K562 (cell line): ENCODE data around the gene RCL1. TPM values are rescaled to one million over a fixed set of nuclear protein-coding genes. Genes with fewer than 3 reads are reported as not detected.
A peak's percentile ranks its signal among the peaks of the same experiment; 100 is the strongest.

Experiments
- ARID1B ChIP-seq: fragments of 450-650 bp; IDR thresholded peaks from 2 replicates; pipeline ENCODE4 v1.6.1; 2016; ENCODE audit warnings: antibody characterized with exemption, mild to moderate bottlenecking, inconsistent platforms
- CBX5 ChIP-seq: IDR thresholded peaks from 2 replicates; pipeline ENCODE4 v1.6.1; 2014; ENCODE audit warnings: low read depth, borderline replicate concordance
- EGR1 ChIP-seq: fragments of 450-650 bp; conservative IDR thresholded peaks from 2 replicates; pipeline ENCODE4 v1.6.1; 2017; ENCODE audit warnings: mild to moderate bottlenecking
- FUS ChIP-seq: fragments of 200-400 bp; formaldehyde crosslinking; optimal IDR thresholded peaks from 2 replicates; pipeline ENCODE3; 2017; ENCODE audit warnings: low read depth, low read length
- LEF1 ChIP-seq: fragments of 450-650 bp; IDR thresholded peaks from 2 replicates; pipeline ENCODE4 v1.6.1; 2016; ENCODE audit warnings: mild to moderate bottlenecking
- NCOA2 ChIP-seq, 2 experiments: fragments of 450-650 bp; IDR thresholded peaks; 2 replicates each; pipeline ENCODE4 v1.6.1; 2018; ENCODE audit warnings: mild to moderate bottlenecking in 2 of 2, moderate library complexity in 1 of 2; ENCODE audit not compliant: partially characterized antibody in 2 of 2
- PCBP1 ChIP-seq: fragments of 200-400 bp; formaldehyde crosslinking; IDR thresholded peaks from 2 replicates; pipeline ENCODE4 v1.6.1; 2018; ENCODE audit warnings: mild to moderate bottlenecking, low read depth, low read length; ENCODE audit not compliant: poor library complexity, severe bottlenecking
- PHF8 ChIP-seq: fragments of 200-600 bp; sonication (generic); IDR thresholded peaks from 2 replicates; pipeline ENCODE4 v1.6.1; 2012; ENCODE audit warnings: mixed run types, mild to moderate bottlenecking, inconsistent platforms, low read length, moderate library complexity, borderline replicate concordance
- RBBP5 ChIP-seq: fragments of 200-600 bp; sonication (generic); IDR thresholded peaks from 2 replicates; pipeline ENCODE4 v1.6.1; 2012; ENCODE audit warnings: borderline replicate concordance, mild to moderate bottlenecking, low read length, control low read depth, inconsistent platforms; ENCODE audit not compliant: insufficient read depth, poor library complexity, severe bottlenecking
- RNF2 ChIP-seq: sonication (generic); IDR thresholded peaks from 2 replicates; pipeline ENCODE4 v1.6.1; 2016
- SMAD4 ChIP-seq: fragments of 250-450 bp; sonication (Bioruptor Pico); conservative IDR thresholded peaks from 2 replicates; pipeline ENCODE4 v1.8.0; 2021; ENCODE audit warnings: inconsistent platforms, mild to moderate bottlenecking, moderate library complexity
- TAF1 ChIP-seq: IDR thresholded peaks from 2 replicates; pipeline ENCODE4 v1.6.1; 2011; ENCODE audit warnings: mild to moderate bottlenecking, low read length, moderate library complexity; ENCODE audit not compliant: insufficient read depth, control insufficient read depth, severe bottlenecking; ENCODE audit errors: extremely low read depth
- TAF7 ChIP-seq: fragments of 450-650 bp; IDR thresholded peaks from 2 replicates; pipeline ENCODE4 v1.6.1; 2016; ENCODE audit warnings: missing genetic modification characterization, missing compliant biosample characterization
- TGIF2 ChIP-seq: sonication (generic); formaldehyde crosslinking; IDR thresholded peaks from 2 replicates; pipeline ENCODE4 v1.8.1; 2022; ENCODE audit warnings: mild to moderate bottlenecking, missing genetic modification reagents, moderate library complexity
- TRIM28 ChIP-seq: fragments of 450-650 bp; IDR thresholded peaks from 2 replicates; pipeline ENCODE4 v1.6.1; 2017
- XRCC3 ChIP-seq: fragments of 450-650 bp; IDR thresholded peaks from 2 replicates; pipeline ENCODE4 v1.6.1; 2017; ENCODE audit warnings: mild to moderate bottlenecking, moderate library complexity
- XRCC4 ChIP-seq: IDR thresholded peaks from one replicate; pipeline ENCODE4 v1.6.1; 2011; ENCODE audit not compliant: insufficient read depth, insufficient read length; ENCODE audit errors: extremely low read depth
- ZC3H11A ChIP-seq: IDR thresholded peaks from 2 replicates; pipeline ENCODE4 v1.6.1; 2012; ENCODE audit warnings: low read depth, low read length, improper control_type of control experiment
- ZNF444 ChIP-seq: fragments of 250-450 bp; sonication (Bioruptor Pico); IDR thresholded peaks from 2 replicates; pipeline ENCODE4 v1.4.0; 2020; ENCODE audit warnings: mild to moderate bottlenecking, moderate library complexity
- ZNF518B ChIP-seq: fragments of 250-450 bp; sonication (Bioruptor Pico); IDR thresholded peaks from 2 replicates; pipeline ENCODE4 v1.5.0; 2021; ENCODE audit warnings: mild to moderate bottlenecking, moderate library complexity
- polyA plus RNA-seq, 8 experiments: library from polyadenylated mRNA; depleted of rRNA in 4 of 8; stranded (reverse) in 5 of 8; unstranded in 3 of 8; fragments of >200 nt; fragmentation: Nextera tagmentation in 2 of 8; fragmentation: Illumina TruSeq in 1 of 8; extraction: Ambion mirVana in 2 of 8; extraction: Trizol in 1 of 8; gene quantifications; 2 replicates each; pipeline versions ENCODE4 v1.2.1 to v1.2.3, GENCODE V29; 2011 to 2014; ENCODE audit warnings: inconsistent platforms in 1 of 8, missing spikeins in 1 of 8
- total RNA-seq, 7 experiments: library from RNA; depleted of rRNA in 6 of 7; stranded (reverse); fragments of >200 nt in 6 of 7; fragmentation: Illumina TruSeq in 2 of 7; extraction: Trizol in 2 of 7; gene quantifications; 2 replicates each; pipeline versions ENCODE4 v1.2.1 to v1.2.3, GENCODE V29; 2011 to 2021; ENCODE audit warnings: low replicate concordance in 1 of 7
- TF ChIP-seq, protein P1 (sequence below): sonication (generic); formaldehyde crosslinking; IDR thresholded peaks from 2 replicates; pipeline ENCODE4 v1.8.1; 2023; ENCODE audit warnings: mild to moderate bottlenecking, missing genetic modification reagents, moderate library complexity
- TF ChIP-seq, protein P2 (sequence below): fragments of 250-450 bp; sonication (Bioruptor Pico); IDR thresholded peaks from 2 replicates; pipeline ENCODE4 v1.8.0; 2022; ENCODE audit warnings: inconsistent platforms
- TF ChIP-seq, protein P3 (sequence below): fragments of 250-450 bp; sonication (Bioruptor Pico); IDR thresholded peaks from 2 replicates; pipeline ENCODE4 v1.9.0; 2021; ENCODE audit warnings: mild to moderate bottlenecking

RCL1 gene
- total and polyA plus RNA-seq, 9 of the 15 experiments (the other 6 are each of a cell fraction or from before 2014, with no cell fraction given), result 24.0 to 67.7 (median 38.6) TPM

- TF ChIP-seq ZNF518B (no peak), NCOA2 (IDR thresholded peaks at IDR 0.05; ENCODE audit: partially characterized antibody in 2 of 2) (peak; percentile 87 to 88), TGIF2 (CRISPR knock-in tag) (no peak), TAF1 (no peak), EGR1 (peak; percentile 57), PCBP1 (no peak), LEF1 (peak; percentile 81), CBX5 (no peak), XRCC3 (no peak), SMAD4 (CRISPR knock-in tag) (peak; percentile 83; the same call in 1 of the 2 replicates), TAF7 (tag) (no peak), PHF8 (no peak), XRCC4 (no peak), RBBP5 (no peak), RNF2 (peak; percentile 90; the same call in 1 of the 2 replicates), ARID1B (peak; percentile 99), ZC3H11A (no peak), TRIM28 (peak; percentile 54; the same call in 1 of the 2 replicates), ZNF444 (CRISPR knock-in tag) (no peak), FUS (no peak)
- TF ChIP-seq, protein P1, sequence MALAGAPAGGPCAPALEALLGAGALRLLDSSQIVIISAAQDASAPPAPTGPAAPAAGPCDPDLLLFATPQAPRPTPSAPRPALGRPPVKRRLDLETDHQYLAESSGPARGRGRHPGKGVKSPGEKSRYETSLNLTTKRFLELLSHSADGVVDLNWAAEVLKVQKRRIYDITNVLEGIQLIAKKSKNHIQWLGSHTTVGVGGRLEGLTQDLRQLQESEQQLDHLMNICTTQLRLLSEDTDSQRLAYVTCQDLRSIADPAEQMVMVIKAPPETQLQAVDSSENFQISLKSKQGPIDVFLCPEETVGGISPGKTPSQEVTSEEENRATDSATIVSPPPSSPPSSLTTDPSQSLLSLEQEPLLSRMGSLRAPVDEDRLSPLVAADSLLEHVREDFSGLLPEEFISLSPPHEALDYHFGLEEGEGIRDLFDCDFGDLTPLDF (CRISPR knock-in tag), result no peak
- TF ChIP-seq, protein P2, sequence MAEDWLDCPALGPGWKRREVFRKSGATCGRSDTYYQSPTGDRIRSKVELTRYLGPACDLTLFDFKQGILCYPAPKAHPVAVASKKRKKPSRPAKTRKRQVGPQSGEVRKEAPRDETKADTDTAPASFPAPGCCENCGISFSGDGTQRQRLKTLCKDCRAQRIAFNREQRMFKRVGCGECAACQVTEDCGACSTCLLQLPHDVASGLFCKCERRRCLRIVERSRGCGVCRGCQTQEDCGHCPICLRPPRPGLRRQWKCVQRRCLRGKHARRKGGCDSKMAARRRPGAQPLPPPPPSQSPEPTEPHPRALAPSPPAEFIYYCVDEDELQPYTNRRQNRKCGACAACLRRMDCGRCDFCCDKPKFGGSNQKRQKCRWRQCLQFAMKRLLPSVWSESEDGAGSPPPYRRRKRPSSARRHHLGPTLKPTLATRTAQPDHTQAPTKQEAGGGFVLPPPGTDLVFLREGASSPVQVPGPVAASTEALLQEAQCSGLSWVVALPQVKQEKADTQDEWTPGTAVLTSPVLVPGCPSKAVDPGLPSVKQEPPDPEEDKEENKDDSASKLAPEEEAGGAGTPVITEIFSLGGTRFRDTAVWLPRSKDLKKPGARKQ (CRISPR knock-in tag), result no peak
- TF ChIP-seq, protein P3, sequence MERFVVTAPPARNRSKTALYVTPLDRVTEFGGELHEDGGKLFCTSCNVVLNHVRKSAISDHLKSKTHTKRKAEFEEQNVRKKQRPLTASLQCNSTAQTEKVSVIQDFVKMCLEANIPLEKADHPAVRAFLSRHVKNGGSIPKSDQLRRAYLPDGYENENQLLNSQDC (CRISPR knock-in tag), result no peak
Observed at GRCh38 chr9:4862506-4863250, 69.9 kb downstream of the RCL1 start (continued).
